NCI-H2107 treated with DMSO at 0.1 percent for 48 hours (cell line): ENCODE data around the gene PFKM.

Source experiments
- DNase-seq: peaks from one replicate; lab custom pipeline; 2025; ENCODE audit not compliant: unreplicated experiment; lab: John Stamatoyannopoulos, UW

Gene PFKM

DNA sequence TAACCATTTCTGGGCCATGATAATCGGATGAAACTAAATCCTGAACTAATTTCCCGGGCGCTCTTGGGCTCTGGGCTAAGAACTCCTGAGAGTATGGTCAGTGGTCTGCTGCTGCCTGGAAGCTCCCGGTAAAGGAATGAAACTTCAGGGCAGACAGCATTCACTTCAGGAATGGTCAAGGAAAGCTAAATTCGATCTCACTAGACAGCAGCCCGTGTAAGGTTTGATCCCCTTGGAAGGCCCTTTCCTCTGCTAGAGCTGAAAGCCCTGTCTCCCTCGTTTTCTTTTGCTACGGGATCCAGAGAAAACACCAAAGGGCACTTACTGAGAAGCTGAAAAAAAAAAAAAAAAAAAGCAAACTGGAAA lies 37.5 kb downstream of the PFKM start:
- DNase-seq: no peak

DNA sequence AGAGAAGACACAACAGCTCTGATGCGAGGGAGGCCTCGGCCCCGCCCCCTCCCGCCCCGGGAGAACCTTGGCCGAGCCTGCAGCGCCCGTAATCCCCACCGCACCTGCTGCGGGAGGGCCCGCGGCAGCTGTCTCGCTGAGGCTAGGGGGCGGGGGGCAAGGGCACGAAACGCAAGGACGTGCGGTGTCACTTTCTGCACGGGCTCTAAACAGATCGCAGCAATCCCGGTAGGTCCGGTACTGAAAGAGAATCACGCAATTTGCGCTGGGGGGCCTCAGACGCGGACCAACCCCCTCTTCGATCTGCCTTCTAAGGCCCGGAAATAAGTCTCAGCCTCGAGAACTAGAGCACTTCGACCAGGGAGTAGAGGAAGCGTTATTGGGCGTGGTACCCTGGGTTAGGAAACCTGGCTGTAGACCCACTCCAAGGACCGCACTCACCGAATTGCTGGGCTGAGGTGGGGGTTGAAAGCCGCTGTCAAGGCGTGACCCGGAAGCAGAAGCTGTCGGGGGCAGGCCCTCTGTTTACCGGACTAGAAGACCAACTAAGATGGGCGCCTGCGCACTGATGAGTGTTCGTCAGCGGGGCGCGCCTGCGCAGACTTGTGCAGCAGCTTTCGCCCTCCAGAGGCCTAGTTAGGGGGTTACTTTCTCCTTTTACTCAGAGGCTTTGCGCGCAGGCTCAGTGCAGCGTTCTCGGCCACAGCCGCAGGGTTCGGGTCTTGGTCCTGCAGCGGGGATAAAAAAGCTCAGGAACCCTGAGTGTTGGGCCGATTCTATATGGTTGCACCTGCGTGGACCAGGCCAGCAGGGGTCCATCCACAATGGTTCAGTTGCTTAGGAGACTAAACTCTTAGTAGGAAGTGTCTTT lies 38.1 kb downstream of the PFKM start, which contains the start of gene ASB8:
TSS of gene ASB8 (minus strand) at position 498 of the 871 bp plus-strand sequence. CDS start 4,019 bp downstream, outside the sequence.
- DNase-seq: peak; percentile 99

DNA sequence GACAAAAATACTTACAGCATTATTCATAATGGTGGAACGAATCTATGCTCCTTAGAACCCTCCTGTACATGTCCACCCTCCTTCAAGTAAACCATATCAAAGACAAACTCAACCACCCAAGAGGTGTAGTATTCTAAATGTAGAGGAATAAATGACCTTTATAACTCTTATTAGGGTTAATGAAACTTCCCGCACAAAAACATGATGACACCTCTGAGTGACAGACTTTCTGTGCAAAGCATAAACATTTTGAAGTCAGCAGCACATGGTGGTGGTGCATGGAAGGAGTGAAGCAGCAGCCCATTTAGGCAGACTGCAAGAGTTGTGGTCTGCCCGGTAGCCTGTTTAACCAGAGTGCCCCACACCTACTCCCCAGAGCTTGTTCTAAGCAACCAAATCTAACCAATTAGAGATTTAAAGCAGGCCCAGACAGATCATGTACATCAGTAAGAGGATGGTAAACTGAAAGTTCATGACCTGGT lies 38.8 kb downstream of the PFKM start:
- no peak for DNase-seq

DNA sequence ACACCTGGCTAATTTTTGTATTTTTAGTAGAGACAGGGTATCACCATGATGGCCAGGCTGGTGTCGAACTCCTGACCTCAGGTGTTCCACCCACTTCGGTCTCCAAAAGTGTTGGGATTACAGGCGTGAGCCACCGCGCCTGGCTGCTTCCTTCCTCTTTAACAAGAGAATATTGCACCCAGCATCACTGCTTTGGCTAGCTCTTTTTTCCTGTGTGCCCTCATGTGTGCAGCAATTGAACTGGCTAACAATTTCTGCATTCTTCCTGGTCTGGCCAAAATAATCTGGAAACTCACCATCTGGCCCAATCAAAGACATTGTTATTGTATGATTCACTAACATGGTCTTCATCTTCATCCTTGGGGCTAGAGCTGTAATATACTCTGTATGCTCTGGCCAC lies 40.9 kb downstream of the PFKM start:
- DNase-seq: no peak

DNA sequence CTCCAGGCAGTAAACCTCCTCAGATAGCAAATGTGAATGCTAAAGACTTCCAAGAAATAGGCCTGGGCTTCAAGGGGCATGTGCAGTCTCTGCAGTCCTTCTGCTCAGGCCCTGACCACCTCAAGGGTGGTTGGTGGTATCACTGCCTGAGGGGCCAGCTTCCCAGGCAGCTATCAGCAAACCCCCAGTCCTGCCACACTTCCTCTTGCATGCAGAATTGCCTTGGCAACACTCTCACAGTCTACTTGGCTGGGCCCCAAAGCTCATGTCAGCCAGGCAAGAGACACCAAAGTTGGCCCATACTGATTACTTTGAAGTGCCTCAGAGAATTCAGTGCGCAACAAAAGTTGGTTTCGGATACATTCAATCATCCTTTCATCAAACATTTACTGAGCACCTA lies 41.6 kb downstream of the PFKM start:
- no peak for DNase-seq

DNA sequence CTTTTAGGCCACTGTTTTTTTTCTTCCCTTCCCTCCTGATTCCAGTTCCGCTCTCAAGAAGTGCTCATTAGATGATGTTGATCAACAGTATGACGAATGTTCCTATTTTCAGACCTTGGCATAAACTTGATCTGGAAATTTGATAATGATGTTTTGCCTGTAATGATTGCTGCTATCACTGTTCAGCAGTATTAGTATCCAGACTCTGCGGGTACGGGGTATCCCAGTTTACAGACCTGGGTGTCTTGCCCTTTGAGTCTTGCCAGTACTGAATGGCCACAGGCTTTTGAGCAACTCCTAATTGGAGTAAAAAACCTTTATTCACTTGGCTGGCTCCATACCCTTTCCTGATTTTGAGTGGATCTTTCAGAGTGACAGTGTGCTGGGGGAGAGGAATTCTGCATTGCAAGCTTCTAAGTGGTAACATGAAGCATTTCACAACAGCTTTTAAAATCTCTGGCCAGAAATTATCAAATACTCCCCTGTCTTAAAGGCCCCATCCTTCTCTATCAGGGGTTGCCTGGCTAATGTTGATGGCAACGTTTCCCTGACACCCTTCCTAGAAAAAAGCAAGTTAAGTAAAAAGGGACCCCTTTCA lies 44.1 kb downstream of the PFKM start:
- no peak for DNase-seq

DNA sequence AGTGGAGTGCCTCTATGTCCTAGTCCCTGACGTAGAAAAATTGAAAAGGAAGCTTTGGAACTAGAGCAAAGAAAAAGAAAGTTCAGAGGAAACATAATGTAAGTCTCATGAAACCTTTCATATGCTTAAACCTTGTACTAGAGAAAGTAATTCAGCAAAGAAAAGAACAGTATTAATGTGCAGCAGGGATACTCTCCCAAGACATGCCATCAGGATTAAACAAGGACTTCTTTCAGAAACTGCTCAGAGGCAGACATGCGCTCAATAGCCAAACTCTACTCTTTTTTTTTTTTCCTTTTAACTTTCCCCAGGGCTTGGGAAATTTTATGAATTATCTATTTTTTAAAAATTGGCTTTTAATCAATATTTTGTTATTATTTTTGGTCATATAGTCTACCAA lies 45.3 kb downstream of the PFKM start:
- no peak for DNase-seq

DNA sequence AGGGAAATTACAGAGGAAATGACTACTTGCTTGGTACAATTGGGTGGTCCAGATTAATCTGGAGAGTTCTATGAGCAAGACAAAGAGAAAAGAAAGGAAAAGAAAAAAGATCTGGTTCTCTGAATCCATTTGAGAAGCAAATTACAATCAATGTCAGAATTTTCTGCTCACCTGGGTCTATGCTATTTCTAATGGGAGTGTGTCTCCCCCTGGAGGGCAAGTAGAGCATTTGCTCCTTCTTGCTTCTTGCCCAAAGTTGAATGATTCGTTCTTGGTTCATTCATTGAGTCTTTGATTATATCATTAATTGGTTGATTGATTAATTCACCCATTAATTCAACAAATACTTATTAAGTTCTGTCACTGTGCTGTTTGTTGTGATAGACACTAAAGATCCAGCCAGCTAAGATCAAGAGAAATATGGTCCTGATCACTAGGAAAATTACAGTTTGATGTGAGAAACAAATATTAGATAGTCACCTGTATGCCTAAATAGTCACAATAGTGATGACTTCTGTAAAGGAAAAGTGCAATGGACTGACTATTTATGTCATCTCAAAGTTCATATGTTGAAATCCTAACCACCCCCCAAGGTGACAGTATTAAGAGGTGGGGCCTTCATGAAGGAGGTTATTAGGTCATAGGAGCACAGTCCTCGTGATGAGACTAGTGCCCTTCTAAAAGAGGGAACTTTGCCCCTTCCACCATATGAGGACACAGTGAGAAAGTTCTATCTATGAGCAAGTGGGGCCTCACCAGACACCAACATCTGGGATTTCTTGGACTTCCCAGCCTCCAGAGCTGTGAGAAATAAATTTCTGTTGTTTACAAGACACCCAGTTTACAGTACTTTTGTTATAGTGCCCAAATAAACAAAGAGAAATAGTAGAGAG lies 46.2 kb downstream of the PFKM start:
- DNase-seq: peak; percentile 52

DNA sequence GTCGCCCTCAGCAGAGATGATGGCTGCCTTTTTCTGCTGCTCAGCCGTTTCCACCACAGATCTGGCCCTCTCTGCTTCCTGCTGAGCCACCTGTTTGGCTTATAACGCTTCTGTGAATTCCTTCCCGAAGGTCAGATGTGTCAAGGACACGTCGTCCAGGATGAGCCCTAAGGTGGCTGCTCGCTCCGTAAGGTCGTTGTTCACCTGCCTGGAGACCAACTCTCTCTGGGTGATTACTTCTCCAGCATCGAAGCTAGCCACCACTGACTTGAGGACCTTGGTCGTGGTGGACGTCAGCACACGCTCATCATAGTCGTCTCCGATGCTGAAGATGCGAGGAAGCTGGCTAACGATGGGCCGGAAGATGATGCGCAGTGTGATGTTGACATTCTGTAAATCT lies 49.8 kb downstream of the PFKM start:
- DNase-seq: no peak

DNA sequence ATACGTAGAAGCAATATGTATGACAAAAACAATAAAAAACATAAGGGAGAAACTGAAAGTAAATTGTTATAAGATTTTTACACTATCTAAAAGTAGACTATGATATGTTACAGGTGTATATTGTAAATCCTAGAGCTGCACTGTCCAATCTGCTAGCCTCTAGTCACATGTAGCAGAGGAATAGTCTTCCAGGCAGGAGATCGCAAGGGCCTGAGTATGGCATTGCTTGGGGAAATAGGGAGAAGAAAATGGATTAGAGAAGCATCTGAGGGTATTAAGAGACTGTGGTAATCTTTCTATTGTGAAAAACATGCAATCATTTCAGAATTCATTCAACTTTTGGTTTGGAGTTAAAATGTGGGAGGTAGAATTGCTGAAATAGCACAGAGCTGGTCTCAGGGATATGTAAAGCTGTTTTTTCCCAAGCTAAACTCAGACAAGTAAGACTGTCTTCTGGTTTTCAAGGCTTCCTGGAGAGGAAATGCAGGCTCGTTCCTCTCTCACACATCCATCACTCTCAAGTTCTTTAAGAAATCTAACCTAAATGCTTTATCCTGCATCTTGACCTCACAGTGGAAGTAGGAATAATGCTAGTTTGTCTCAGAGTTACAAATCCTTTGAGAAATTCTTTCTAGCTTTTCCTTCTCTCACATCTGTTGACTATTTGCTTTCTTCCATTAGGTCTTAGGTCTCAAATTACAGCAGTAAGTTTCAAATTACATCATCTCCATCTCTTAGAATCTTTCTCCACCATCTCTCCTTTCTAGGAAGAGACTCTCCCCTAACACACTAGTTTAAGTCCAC lies 56.7 kb downstream of the PFKM start:
- peak; percentile 30 for DNase-seq

DNA sequence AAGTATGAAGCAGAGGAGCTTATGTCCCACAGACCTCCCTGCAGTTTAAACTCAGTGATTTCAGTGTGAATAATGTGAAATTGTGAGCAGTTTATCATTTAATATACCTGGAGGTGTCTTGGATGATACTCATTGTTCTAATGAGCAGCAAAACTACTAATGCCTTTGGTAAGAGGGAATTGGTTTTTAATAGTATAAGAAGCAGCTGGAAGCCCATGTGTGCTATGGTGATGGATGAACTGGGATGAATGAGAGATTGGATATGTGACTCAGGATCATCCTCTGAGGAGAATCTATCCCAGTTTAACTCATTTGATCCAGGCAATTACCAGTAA lies 57.2 kb downstream of the PFKM start:
- DNase-seq: no peak

DNA sequence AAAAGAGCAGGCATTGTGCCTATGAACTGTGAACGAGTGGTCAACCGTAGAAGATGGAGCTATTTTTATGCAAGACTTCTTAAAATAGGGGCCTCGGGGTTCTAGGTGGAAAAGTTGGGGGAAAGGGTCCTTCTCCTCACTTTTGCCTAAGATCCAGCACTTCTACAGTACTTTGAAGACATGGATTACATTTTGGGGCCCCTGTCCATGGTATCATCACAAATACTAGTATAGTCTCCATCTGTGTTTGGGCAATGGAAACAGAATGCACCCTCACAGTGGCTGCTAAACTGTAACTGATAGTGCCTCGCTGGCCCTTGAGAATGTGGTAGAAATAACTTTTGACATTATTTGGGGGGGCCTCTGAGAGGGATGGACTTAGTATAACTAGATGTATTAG lies 58.8 kb downstream of the PFKM start:
- no peak for DNase-seq

DNA sequence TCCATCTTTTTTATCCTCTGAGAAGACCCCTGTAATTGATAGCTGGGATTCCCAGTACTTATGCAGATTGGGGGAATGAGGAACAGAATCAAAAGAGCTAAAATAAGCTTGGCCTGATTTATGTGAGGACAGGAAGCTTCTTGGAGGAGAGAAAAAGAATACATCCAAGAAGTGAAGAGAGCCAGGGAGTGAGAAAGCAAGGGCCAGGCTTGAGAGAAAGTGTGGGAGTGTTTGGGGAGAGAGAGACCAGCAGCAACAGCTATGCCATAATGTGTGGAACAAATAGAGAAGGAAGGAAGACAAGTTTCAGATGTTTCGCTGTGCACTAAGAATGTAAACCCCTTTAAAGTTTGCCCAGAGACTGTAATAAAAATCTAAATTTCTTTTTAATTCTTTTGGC lies 60.3 kb downstream of the PFKM start:
- no peak for DNase-seq

DNA sequence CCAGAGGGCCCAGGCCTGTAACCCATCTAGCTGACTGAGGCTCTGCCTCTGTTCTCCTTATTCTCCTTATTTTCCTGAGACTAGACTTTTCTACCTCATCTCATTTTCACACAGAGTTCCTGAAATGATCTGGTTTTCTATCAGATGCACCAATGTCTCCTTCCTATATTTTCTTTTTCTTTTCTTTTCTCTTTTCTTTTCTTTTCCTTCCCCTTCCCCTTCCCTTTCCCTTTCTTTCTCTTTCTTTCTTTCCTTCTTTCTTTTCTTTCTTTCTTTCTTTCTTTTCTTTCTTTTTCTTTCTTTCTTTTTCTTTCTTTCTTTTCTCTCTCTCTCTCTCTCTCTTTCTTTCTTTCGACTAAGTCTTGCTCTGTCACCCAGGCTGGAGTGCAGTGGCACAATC lies 61.3 kb downstream of the PFKM start:
- no peak for DNase-seq

DNA sequence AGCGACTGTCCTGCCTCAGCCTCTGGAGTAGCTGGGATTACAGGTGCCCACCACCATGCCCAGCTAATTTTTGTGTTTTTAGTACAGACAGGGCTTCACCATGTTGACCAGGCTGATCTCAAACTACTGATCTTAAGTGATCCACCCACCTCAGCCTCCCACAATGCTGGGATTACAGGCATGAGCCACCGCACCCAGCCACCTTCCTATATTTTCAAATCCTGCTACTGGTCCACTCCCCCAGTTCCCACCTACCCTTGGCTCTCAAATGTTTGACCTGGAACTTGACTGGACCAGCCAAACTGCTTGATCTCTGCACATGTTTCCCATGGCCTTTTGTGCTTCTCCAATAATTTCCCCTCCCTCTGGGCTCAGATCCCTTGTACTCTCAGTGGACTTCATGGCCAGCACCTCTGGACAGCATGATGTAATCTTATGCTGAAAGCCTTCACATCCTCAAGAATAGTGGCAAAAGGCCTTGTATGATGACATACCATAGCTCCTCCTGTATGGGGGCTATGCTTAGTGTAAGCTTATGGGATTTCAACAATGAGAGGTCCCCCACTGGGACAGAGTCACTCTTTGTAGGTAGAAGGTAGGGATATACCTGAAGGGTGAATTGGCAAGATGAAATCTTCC lies 61.8 kb downstream of the PFKM start:
- no peak for DNase-seq

DNA sequence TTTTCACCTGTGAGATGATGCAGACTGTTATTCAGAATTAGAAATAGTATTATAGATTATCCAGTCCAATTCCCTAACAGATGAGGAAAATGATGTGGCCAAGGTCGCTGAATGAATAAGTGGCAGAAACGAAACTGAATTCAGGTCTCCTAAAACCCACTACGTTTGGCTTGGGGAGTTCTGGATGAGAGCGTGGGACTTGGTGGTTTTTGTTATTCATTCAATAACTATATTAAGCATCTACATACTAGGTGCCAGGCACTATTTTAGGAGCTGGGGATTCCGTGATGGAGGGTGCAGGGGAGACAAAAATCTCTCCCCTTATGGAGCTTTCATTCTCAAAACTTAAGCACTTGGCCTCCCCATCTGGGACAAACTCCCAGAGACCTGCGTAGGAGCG lies 63.5 kb downstream of the PFKM start:
- no peak for DNase-seq

DNA sequence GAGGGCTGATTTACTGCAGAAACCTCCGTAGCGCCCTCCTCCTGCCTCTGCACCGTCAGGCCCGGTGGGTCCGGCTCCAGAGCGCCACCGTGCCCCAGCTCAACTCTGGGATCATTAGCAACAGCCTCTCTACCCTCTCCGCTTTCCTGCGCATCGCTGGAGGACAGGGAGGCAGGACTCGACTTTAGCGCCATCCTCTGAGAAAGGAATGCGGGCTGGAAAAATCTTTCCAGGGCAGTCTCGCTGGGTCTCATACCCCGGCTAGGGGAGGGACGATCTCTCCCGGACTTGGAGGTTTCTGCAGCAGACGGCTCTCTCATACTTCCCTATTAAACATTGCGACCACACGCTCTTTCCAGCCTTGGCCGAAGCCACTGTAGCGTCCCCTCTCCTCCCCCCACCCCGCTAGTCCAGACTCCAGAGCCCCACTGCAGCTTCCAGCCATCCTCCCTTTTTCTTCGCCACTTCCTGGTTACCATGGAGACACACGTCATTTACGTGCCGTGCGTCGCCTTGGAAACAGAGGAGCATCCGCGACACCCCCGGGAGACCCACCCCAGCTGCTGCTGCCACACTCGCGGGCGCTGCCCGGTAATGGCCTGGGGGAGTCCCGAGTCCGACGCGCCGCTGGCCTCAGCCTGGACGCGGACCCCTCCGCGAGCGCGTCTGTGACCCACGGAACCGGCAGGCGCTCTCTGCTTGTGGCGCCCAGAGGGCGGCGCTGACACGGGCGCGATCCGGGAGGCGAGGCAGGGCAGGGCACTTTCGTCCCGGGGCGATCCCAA lies 64.1 kb downstream of the PFKM start, which contains the start of gene CCDC184:
TSS of gene CCDC184 (plus strand) at position 554 of the 785 bp plus-strand sequence. CDS start 479 bp downstream, outside the sequence.
- DNase-seq: peak; percentile 35

DNA sequence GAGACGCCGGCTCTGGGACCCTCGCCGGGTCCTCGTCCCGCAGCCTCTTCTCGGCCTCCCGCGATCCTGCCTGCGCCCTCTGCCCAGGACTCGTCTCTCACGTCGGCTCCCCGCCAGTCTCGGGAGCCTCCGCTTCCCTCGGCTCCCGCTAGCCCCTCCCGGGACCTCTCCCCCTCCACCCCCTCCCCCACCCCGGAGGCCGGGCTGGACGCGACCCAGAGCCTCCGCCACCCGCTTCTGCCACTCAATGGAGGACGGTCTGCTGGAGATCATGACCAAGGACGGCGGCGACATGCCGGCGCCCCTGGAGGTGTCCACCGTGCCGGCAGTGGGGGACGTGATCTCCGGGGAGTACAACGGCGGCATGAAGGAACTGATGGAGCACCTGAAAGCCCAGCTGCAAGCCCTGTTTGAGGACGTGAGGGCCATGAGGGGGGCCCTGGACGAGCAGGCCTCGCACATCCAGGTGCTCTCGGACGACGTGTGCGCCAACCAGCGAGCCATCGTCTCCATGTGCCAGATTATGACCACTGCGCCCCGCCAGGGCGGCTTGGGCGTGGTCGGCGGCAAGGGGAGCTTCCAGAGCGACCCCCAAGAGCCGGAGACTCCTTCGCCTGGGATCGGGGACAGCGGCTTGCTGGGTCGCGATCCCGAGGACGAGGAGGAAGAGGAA lies 64.8 kb downstream of the PFKM start:
- peak; percentile 7 for DNase-seq

DNA sequence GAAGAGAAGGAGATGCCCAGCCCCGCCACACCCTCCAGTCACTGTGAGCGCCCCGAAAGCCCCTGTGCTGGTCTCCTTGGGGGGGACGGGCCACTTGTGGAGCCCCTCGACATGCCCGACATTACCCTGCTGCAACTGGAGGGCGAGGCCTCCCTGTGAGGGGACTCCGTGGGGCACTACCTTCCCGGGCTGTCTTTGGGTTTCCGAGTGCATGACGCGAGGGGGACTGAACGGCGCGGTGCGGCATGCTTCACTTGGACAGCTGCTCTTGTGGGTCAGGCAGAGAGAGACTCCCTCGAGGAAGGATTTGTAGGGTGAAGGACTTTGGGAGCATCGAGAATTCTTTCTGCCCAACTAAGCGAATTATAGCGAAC lies 65.4 kb downstream of the PFKM start:
- no peak for DNase-seq
